GM23248 (cell line): ENCODE results near the gene PSORS1C1.

Experiments used
- EZH2 ChIP-seq: fragments of 200-600 bp; sonication (generic); IDR thresholded peaks from 2 replicates; pipeline ENCODE4 v1.6.1; 2018; ENCODE audit warnings: antibody characterized with exemption, mild to moderate bottlenecking; ENCODE audit not compliant: insufficient read depth, poor library complexity, severe bottlenecking
- EZH2phosphoT487 ChIP-seq: fragments of 200-600 bp; sonication (generic); IDR thresholded peaks from 2 replicates; pipeline ENCODE4 v1.6.1; 2018; ENCODE audit warnings: antibody characterized with exemption, moderate library complexity, mild to moderate bottlenecking, low read depth; ENCODE audit not compliant: insufficient read depth

GRCh38 chr6:31165986-31166385, 51.4 kb downstream of the PSORS1C1 start:
- TF ChIP-seq EZH2phosphoT487 (no peak), EZH2 (no peak)
